D721Med (cell line): ENCODE measurements around the gene WFDC11.
"Not testable (repeated sequence)": the region's sequence is repeated elsewhere in the genome, so short reads cannot be mapped to it uniquely, and the experiment has no call there.

Experiments used
- DNase-seq: peaks from one replicate; pipeline ENCODE4 v3.0.0; 2011; ENCODE audit warnings: low spot score; ENCODE audit not compliant: insufficient read length
- FAIRE-seq: peaks from 2 replicates; lab custom pipeline; 2011; peaks lifted over from hg19 to GRCh38; lab: Jason Lieb, UNC
- TF ChIP-seq, protein P1 (sequence below): IDR thresholded peaks from 2 replicates; pipeline ENCODE4 v1.5.1; 2012; ENCODE audit warnings: mild to moderate bottlenecking, control low read depth; ENCODE audit not compliant: insufficient read depth; ENCODE audit errors: missing control alignments

WFDC11 gene

DNA sequence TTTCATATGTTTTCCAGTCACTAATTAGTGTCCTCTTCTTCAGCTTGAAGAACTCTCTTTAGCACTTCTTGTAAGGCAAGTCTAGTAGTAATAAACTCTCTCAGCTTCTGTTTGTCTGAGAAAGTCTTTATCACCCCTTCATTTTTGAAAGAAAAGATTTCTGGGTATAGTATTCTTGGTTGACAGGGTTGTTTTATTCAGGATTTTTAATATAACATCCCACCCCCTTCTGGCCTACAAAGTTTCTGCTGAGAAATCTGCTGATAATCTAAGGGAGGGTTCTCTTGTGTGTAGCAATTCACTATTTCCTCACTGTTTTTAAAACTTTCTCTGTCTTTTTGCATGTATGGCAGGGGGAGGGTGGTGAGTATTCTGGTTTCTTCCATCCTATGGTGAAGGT is 9.6 kb upstream of the WFDC11 start:
- DNase-seq (no peak), FAIRE-seq (no peak)
- TF ChIP-seq, protein P1, sequence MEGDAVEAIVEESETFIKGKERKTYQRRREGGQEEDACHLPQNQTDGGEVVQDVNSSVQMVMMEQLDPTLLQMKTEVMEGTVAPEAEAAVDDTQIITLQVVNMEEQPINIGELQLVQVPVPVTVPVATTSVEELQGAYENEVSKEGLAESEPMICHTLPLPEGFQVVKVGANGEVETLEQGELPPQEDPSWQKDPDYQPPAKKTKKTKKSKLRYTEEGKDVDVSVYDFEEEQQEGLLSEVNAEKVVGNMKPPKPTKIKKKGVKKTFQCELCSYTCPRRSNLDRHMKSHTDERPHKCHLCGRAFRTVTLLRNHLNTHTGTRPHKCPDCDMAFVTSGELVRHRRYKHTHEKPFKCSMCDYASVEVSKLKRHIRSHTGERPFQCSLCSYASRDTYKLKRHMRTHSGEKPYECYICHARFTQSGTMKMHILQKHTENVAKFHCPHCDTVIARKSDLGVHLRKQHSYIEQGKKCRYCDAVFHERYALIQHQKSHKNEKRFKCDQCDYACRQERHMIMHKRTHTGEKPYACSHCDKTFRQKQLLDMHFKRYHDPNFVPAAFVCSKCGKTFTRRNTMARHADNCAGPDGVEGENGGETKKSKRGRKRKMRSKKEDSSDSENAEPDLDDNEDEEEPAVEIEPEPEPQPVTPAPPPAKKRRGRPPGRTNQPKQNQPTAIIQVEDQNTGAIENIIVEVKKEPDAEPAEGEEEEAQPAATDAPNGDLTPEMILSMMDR: no peak

DNA sequence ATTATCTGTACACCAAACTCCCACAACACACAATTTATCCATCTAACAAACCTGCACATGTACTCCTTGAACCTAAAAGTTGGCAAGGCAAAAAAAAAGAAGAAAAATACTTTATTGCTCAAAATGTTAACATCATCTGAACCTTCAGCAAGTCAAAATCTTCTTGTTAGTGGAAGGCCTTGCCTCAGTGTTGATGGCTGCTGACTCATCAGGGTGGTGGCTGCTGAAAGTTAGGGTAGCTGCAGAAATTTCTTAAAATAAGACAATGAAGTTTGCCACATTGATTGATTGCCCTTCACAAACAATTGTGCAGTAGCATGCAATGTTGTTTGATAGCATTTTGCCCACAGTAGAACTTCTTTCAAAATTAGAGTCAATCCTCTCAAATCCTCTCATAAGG is 2.7 kb upstream of the WFDC11 start:
- TF ChIP-seq, protein P1: no peak
- DNase-seq (no peak), FAIRE-seq (no peak)

DNA sequence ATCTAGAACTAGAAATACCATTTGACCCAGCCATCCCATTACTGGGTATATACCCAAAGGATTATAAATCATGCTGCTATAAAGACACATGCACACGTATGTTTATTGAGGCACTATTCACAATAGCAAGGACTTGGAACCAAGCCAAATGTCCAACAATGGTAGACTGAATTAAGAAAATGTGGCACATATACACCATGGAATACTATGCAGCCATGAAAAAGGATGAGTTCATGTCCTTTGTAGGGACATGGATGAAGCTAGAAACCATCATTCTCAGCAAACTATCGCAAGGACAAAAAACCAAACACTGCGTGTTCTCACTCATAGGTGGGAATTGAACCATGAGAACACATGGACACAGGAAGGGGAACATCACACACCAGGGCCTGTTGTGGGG is 13.0 kb downstream of the WFDC11 start:
- FAIRE-seq, DNase-seq: not testable (repeated sequence)

DNA sequence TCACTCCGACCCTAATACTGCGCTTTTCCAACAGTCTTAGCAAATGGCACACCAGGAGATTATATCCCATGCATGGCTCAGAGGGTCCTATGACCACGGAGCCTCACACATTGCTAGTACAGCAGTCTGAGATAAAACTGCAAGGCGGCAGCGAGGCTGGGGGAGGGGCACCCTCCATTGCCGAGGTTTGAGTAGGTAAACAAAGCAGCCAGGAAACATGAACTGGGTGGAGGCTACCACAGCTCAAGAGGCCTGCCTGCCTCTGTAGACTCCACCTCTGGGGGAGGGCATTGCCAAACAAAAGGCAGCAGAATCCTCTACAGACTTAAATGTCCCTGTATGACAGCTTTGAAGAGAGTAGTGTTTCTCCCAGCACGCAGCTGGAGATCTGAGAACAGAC is 18.3 kb downstream of the WFDC11 start:
- FAIRE-seq, DNase-seq: not testable (repeated sequence)

DNA sequence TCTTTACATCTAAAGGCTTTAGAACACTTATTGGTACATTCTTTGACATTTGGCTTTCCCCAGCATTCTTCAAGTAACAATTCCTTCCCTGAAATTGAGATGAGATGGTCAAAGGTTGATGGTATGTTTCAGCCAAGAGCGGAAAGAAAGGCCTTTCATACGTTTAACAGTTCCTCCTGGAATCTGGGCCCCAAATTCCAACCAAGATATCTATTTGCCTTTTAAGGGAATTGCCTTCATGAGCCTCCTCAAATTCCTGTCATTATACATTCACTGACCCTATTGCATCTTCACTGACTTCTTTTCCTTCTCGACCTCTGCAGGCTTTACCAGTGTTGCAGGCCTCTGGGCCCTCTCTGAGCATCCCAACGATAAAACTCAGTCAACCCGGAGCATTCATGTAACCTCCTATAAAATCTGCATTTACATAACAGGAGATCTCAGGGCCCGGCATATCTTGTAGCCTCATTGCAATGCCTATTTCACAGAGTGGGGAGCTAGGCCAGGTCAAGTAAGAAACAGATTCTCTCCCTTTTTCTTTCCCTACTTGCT is 20.7 kb downstream of the WFDC11 start:
- TF ChIP-seq, protein P1: no peak
- no peak for FAIRE-seq
- no peak for DNase-seq

DNA sequence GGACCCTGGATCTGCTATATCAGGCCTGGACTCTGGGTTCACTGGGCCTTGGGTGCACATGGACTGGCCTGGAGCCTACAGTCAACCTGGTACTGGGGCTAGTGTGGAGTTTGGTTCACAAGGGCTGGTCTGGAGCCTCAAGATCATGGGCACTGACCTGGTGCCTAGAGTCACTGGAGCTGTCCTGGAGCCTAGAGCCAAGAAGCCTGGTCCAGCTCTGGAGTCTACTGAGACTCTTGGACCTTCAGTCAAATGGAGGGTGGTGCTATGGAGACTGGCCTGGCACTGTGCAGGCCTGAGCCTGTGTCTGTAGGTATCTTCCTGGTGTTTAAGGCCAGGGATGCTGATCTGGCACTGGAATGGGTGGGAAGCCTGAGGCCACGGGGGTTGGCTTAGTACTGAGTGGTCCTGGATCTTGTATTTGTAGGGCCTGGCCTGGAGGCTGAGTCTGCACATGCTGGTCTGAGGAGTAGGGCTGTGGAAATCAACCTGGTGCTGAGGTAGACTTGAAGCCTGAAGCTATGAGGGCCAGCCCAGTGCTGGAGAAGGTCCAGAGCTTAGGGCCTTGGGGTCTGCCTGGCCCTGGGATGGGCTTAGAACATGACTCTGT is 22.5 kb downstream of the WFDC11 start:
- TF ChIP-seq, protein P1: no peak
- DNase-seq (no peak), FAIRE-seq (no peak)

DNA sequence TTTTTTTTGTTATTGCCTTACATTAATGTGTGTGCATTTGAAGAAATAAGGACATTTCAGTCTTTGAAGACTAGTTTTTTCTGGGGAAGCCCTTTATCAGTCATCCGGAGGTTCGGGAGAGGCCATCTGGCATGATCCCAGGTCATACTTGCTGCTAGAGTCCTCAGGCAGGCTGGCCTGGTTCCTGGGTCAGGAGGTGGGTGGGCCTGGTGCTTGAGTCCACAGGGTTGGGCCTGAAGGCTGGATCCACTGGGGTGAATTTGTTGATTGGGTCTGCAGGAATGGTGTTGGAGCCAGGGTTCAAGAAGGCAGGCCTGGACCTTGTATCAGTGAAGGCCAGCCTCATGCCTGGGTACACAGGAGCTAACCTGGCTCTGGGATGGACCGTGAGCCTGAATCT is 23.2 kb downstream of the WFDC11 start:
- no peak for DNase-seq
- no peak for FAIRE-seq
- TF ChIP-seq, protein P1: no peak

DNA sequence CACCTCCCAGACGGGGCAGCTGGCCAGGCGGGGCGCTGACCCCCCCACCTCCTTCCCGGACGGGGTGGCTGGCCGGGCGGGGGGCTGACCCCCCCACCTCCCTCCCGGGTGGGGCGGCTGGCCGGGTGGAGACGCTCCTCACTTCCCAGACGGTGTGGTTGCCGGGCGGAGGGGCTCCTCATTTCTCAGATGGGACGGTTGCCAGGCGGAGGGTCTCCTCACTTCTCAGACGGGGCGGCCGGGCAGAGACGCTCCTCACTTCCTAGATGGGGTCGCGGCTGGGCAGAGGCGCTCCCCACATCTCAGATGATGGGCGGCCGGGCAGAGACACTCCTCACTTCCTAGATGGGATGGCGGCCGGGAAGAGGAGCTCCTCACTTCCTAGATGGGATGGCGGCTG is 24.2 kb downstream of the WFDC11 start:
- FAIRE-seq, DNase-seq: not testable (repeated sequence)

DNA sequence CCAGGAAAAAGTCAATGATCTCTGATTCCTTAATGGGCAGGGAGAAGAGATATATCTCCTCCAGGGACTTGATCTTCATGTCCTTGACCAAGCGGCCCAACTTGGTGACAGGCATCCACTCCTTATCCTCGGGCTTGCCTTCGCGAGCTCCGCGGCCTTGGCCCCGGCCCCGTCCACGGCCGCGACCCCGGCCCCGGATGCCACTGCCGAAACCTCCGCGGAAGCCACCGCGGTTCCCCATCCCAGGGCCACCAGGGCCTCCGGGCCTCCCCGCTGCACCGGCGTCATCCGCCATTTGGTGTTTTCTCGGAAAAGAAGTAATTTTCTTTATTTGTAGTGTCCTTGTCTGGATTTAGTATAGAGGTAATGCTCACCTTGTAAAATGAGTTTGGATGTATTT is 29.0 kb downstream of the WFDC11 start:
- not testable (repeated sequence) for DNase-seq, FAIRE-seq
